EH (cell line): ENCODE measurements around the gene NR4A2.

ENCODE experiments used
- DNase-seq: peaks from one replicate; pipeline ENCODE4 v3.0.0-alpha.2; 2015; ENCODE audit warnings: low read depth

The NR4A2 gene

GRCh38 chr2:156332534-156333273, at the start of gene NR4A2:
NR4A2 (minus strand) TSS chr2:156332721; CDS start chr2:156330186, 2,535 bp downstream.
- peak; percentile 85 for DNase-seq

GRCh38 chr2:156380117-156380645, 47.7 kb upstream of the NR4A2 start:
- peak; percentile 37 for DNase-seq

- no peak for DNase-seq
Observed at GRCh38 chr2:156379714-156380113, 47.2 kb upstream of the NR4A2 start.

GRCh38 chr2:156379071-156379470, 46.5 kb upstream of the NR4A2 start:
- no peak for DNase-seq

GRCh38 chr2:156366753-156367152, 34.2 kb upstream of the NR4A2 start:
- DNase-seq: no peak

- DNase-seq: no peak
Observed at GRCh38 chr2:156363141-156363540, 30.6 kb upstream of the NR4A2 start.

- DNase-seq: peak; percentile 71
Observed at GRCh38 chr2:156356014-156356754, 23.7 kb upstream of the NR4A2 start.

- DNase-seq: no peak
Observed at GRCh38 chr2:156352911-156353310, 20.4 kb upstream of the NR4A2 start.

- DNase-seq: no peak
Observed at GRCh38 chr2:156350374-156351142, 18.0 kb upstream of the NR4A2 start.

- no peak for DNase-seq
Observed at GRCh38 chr2:156349605-156350004, 17.1 kb upstream of the NR4A2 start.

- DNase-seq: no peak
Observed at GRCh38 chr2:156349161-156349560, 16.6 kb upstream of the NR4A2 start.

GRCh38 chr2:156347431-156347830, 14.9 kb upstream of the NR4A2 start:
- DNase-seq: no peak

GRCh38 chr2:156346731-156347130, 14.2 kb upstream of the NR4A2 start:
- no peak for DNase-seq

GRCh38 chr2:156345582-156345981, 13.1 kb upstream of the NR4A2 start:
- no peak for DNase-seq

- DNase-seq: peak; percentile 60
Observed at GRCh38 chr2:156343940-156344301, 11.4 kb upstream of the NR4A2 start.

- no peak for DNase-seq
Observed at GRCh38 chr2:156343096-156343939, 10.8 kb upstream of the NR4A2 start.

GRCh38 chr2:156342254-156343095, 10.0 kb upstream of the NR4A2 start:
- peak; percentile 96 for DNase-seq

- peak; percentile 96 for DNase-seq
Observed at GRCh38 chr2:156341452-156342253, 9.1 kb upstream of the NR4A2 start.

GRCh38 chr2:156340804-156341451, 8.4 kb upstream of the NR4A2 start:
- DNase-seq: no peak
